T-helper 2 cell treated with Interferon-gamma antibody and Interleukin-4, amounts not matched to agents 100 ng/mL and 5 ng/mL, for 36 hours (primary cell): ENCODE data around the gene ARHGEF19. TPM values are rescaled to one million over a fixed set of nuclear protein-coding genes. Genes with fewer than 3 reads are reported as not detected.
"Not testable (repeated sequence)": the region's sequence is repeated elsewhere in the genome, so short reads cannot be mapped to it uniquely, and the experiment has no call there.

Experiments used
- intact Hi-C: fragments of 100-400 bp; cut with micrococcal nuclease; formaldehyde crosslinking; loops from one replicate; pipeline ENCODE4 v1.15.1; 2023
- total RNA-seq: library from RNA; stranded (reverse); gene quantifications from 2 replicates; pipeline ENCODE4 v1.2.3, GENCODE V29; 2022

ARHGEF19 gene
- total RNA-seq, 1 donor from 2014 or later: 9.5 TPM

GRCh38 chr1:16205891-16206546 is 6.4 kb downstream of the ARHGEF19 start:
- intact Hi-C loops: loop anchor here (1.0 to 5.0 kb wide), 5 partner anchors 11 to 359 kb away; partner anchors contain the start of genes CPLANE2, SPEN and SZRD1

GRCh38 chr1:16205334-16205671 is 7.1 kb downstream of the ARHGEF19 start:
- intact Hi-C loops: loop anchor here (5.0 kb wide), 1 partner anchor 358 kb away; the partner anchor contains the start of gene SPEN

- intact Hi-C loops: loop anchor here (5.0 kb wide), 1 partner anchor 357 kb away; the partner anchor contains the start of gene SPEN
These were observed 7.7 kb downstream of the ARHGEF19 start for GRCh38 chr1:16204634-16205333.

DNA sequence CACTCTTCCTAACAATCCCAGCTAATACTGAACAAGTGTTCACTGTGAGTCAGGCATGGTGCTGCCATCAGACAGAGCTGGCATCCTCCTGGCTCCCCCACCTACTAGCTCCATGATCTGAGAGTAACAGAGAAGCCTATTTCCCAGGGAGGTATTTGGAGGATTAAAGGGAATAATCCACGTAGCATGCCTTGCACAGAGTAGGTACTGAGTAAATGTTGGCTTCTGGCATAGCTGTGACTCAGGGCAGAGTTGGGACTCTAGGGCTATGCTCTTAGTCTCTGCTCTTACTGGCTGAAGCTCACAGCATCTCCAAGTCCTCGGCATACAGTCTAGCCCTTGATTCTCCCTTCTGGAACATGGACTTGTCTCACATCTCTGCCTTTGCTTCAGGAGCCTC is 8.2 kb downstream of the ARHGEF19 start:
- intact Hi-C loops: no loop called here

- intact Hi-C loops: no loop called here
These were observed 8.9 kb downstream of the ARHGEF19 start for GRCh38 chr1:16203550-16203949.

GRCh38 chr1:16202281-16203210 is 9.9 kb downstream of the ARHGEF19 start:
- intact Hi-C loops: no loop called here

GRCh38 chr1:16199700-16200099 is 12.8 kb downstream of the ARHGEF19 start:
- intact Hi-C loops: no loop called here

DNA sequence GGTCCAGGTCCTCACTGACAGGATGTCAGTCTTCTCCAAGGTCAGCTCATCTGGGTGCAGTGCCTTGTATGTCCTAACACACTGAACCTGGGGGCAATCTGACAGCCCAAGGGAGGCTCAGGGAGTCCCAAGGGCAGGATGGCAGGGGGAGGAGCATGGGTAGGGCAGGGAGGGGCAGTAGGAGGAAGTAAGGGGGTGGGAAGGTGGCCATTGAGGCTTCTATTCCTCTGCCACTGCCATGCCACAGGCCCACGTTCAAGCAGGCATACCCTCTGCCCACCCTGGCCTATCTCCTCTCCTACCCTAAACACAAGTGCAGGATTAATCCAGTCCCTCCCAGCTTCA is 13.3 kb downstream of the ARHGEF19 start:
- intact Hi-C loops: no loop called here

DNA sequence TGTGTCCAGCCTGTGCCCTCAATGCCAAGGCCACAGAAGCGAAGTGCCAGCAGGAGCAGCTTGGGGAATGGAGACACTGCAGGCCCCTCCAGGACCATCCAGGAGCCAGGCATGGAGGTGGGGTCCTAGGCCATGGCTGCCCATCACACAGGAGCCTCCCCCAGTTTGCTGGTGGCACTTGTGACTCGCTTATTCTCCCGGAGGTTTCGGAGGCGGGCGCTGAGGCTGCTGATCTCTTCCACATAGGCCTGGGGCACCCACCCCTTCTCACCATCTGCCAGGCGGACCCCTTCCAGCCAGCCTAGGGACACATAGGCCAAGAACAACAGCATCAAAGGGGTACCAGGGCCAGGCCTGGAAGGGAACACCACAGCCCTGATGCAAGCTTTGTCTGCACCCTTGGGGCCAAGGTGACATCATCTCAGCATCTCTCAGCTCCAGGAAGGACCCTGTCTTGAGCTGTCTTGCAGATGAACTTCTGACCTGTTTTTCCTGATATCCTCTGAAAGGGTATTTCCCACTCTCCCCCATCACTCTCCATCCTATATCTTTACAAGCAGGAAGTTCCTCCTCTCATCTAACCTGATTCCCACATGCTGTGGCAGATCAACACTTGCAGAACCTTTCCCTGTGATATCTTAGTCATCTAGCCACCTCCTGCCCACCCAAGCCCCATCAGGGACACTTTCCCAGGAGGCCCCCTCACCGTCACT is 13.9 kb downstream of the ARHGEF19 start:
- intact Hi-C loops: no loop called here

DNA sequence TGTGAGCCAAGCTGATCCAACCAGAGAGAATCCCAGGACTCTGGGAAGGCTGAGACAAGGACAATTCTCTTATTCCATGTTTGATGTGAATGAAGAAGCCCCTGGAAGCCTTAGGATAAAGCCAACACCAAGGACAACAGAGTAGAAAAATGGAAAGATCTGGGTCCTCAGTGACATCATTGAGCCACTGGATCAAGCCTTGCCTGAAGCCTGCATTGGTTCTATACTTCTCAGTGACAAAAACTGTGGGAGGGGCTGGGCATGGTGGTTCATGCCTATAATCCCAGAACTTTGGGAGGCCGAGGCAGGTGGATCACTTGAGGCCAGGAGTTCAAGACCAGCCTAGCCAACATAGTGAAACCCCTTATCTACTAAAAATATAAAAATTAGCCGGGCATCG is 15.6 kb downstream of the ARHGEF19 start:
- intact Hi-C loops: no loop called here

- intact Hi-C loops: not testable (repeated sequence)
These were observed 16.3 kb downstream of the ARHGEF19 start for GRCh38 chr1:16196139-16196538.

DNA sequence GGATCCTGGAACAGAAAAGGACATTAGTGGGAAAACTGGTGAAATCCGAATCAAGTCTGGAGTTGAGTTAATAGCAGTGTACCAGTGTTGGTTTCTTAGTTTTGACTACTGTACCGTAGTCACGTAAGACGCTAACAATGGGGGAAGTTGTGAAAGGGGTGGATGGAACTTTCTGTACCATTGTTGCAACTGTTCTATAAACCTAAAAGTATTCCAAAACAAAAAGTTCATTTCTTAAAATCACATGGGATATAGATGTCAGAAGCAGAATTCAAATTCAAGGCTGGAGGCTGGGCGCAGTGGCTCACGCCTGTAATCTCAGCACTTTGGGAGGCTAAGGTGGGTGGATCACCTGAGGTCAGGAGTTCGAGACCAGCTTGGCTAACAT is 16.9 kb downstream of the ARHGEF19 start:
- intact Hi-C loops: no loop called here

GRCh38 chr1:16191916-16192546 is 20.4 kb downstream of the ARHGEF19 start:
- intact Hi-C loops: no loop called here

GRCh38 chr1:16191309-16191708 is 21.1 kb downstream of the ARHGEF19 start:
- intact Hi-C loops: no loop called here

DNA sequence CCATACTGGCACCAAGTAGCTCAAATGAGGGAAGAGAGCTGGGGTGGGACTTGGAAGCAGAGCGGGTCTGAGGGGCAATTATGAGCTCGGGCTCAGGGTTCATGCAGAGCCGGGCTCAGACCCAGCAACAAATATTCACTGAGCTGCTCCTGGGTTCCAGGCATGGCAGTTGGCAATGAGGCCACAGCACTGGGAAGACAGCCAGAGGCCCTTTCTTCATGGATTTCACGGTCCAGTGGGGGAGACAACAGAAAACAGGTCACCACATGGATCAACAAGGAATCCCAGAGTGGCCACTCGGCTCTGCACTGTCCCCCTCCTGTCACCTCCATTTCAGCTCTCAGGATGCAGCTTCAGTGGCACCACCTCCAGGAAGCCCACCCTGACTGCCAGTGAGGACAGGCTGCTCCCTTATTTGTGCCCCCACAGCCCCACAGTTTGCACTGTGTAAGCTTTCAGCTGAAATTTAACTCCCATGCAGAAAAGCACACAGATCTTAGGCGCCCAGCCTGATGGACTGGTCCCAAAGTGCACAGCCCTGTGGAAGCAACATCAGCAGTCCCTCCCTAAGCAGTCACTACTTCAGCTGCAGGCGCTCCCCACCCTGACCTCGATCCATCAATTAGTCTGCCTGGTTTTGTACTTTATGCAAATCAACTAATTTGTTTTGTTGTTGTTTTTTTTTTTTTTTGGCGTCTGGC is 22.4 kb downstream of the ARHGEF19 start:
- intact Hi-C loops: no loop called here

GRCh38 chr1:16189003-16189402 is 23.4 kb downstream of the ARHGEF19 start:
- intact Hi-C loops: no loop called here

DNA sequence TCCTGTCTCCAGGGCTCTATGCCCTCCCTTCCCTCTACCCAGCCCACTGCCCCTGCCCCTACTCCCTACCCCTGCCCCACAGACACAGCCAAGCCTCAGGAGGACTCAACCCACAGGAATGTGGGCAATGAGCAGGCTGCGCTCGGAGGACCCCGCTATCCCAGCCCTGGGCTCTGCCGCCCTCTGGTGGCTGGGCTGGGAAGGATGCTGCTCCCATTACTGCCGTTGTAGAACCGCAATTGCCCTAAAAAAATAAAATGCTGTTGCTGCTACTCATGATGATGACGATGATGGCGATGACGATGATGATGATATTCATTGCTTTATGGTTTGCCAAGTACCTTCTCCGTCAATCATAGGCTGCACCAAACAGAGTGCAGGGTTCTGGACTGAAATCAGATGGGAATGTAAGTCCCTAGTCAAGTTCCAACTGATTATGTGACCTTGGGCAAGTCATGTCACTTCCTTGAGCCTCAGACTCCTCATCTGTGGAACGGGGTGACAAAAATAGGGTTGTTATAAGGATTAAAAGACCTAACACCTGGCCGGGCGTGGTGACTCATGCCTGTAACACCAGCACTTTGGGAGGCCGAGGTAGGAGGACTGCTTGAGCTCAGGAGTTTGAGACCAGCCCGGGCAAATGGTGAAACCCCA is 24.6 kb downstream of the ARHGEF19 start:
- intact Hi-C loops: loop anchor here (1.0 to 2.0 kb wide), 3 partner anchors 57 to 179 kb away; no protein-coding TSS in a partner anchor

GRCh38 chr1:16186655-16187235 is 25.7 kb downstream of the ARHGEF19 start:
- intact Hi-C loops: loop anchor here (1.0 to 2.0 kb wide), 3 partner anchors 58 to 178 kb away; no protein-coding TSS in a partner anchor
